ENCODE results near the gene DYRK1A.

DYRK1A gene

DNA sequence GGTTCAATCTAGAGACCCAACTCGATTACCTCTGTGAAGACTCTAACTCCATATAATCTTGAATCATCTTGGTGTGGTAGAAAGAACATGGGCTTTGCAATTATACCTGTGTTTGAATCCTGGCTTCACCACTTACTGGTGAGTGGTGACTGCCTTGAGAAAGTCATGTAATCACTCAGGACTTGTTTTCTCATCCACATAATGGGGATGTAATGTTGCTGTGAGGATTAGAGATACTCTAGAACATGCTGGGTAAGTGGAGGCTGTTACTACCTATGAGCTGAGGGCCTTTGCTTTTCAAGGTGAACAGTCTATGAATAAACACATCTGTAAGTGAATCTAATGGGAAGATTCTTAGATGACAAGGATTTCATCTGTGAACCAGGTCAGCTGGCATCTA lies 2.6 kb upstream of the DYRK1A start:
- Histone ChIP-seq H3K27ac (no peak overlapping the region), H3K4me3 (no peak overlapping the region)

DNA sequence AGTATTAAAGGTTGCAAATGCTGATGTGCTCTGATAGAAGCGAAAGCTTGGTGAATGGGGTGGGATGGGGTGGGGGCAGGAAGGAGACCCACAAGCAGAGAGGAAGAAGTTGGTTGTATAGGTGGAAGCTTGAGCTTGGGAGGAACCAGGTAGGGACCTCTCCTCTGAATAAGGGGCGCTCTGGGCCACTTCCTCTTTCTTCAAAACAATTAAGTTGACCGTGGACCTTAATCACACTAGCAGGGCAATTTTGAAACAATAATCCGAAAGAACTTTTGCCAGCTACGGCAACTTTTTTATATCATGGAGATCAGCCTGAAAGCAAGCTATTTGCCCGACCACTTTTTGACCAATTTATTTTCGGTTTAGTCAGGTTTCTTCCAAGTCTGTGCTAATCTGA lies 1.9 kb upstream of the DYRK1A start:
- peak overlapping the region in 1 of 7 experiments; percentile 99 for H3K4me3 ChIP-seq

DNA sequence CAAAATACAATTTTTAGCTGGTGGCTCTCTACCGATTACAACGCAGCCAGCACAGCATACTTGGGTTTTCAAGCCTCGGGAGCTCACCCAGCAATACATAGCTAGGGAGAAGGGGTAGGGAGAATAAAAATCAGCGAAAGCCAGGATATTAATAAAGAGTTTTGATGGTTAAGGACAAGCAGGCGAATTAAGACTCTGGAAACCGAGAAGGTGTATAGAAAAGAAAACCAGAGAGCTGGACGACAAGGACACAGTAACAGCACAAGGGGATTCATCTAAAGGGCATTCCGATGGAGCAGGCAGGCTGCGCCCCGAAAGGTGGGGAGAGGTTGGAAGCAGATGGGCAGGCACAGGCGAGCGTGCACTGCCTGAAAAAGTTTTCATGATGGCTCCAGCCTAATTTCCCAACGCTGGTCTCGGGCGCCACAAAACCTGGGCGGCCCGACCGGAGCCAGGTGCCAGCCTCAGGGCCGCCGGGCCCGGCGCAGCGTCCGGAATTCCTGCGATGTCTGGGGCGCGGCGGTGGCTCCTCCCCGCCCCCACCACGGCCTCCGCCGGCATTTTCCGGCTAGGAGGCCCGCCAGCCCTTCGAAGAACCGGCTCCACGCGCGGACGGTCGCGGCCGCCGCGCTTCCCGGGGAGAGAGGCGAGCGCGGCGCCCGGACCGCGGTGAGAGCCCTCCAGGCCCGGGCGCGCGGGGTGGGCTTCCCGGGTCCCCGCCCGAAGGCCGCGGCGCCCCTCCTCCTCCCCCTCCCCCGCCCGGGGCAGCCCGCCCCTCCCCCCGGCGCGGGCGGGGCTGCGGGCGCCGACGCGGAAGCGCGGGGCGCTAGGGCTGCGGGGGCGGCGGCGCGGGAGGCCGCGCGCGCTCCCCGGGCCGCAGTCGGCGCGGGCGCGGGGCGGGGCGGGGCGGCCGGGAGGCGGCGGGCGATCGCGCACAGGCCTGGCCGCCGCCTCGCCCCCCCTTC lies 774 bp upstream of the DYRK1A start:
- Histone ChIP-seq H3K4me3 (peak overlapping the region; percentile 54 to 99 (median 87)), H3K27ac (peak overlapping the region; percentile 94 to 100 (median 100))

More for the DNA sequence above, 1.9 kb upstream of the DYRK1A start:
- peak overlapping the region in 15 of 21 experiments; percentile 94 to 100 (median 100) for H3K27ac ChIP-seq

DNA sequence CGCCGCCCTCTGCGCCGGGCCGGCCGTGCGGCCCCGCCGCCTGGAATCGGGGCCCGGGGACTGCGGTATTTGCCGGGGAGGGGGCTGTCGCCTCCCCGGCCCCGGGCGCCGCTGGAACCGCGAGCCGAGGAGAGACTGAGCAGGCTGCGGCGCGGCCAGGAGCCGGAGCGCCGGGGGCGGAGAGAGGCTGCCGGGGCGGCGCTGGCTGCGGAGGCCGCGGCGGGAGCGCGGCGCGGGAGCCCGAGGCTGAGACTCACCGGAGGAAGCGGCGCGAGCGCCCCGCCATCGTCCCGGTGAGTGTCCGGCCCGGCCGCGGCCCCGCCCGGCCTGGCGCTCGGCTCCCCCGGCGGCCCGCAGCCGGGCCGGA lies 746 bp downstream of the DYRK1A start:
- Histone ChIP-seq H3K4me3 (peak overlapping the region; percentile 54 to 99 (median 87)), H3K27ac (peak overlapping the region; percentile 94 to 100 (median 100))

DNA sequence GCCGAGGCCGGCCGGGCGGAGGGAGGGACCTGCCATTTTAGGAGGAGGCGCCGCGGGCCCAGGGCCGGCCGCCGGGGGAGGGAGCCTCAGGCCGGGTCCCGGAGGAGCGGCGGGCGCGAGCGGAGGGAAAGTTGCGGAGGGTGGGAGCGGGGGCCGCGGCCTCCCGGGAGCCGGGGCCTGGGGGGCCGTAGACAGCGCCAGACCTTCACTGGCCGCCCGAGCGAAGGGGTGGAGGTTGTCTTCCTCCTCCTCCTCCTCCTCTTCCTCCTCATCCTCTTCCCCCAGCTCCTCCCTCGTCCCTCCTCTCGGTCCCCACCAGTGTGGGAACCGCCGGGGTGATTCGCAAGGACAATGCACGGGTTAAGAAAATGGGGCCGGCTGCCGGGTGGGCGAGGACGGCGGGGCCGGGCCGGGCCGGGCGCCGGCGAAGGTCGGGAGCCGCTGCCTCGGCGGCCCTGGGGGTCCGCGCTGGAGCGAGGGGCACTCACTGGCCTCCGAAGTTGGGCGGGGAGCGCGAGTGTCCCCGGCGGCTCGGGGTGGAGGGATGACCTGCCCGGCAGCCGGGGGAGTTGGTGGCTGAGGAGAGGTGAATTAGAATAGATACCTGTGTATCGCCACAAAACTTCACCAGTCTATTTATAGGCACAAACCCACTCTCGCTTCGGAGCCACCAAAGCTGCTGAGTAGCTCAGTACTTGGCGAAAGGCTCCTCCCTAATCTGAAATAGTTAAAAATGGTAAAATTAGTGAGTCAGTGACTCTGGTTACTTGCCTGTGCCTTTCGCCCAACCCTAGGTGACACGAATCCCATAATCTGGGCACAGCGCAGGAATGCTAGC lies 1.3 kb downstream of the DYRK1A start:
- H3K4me3 ChIP-seq: peak overlapping the region; percentile 54 to 99 (median 87)

DNA sequence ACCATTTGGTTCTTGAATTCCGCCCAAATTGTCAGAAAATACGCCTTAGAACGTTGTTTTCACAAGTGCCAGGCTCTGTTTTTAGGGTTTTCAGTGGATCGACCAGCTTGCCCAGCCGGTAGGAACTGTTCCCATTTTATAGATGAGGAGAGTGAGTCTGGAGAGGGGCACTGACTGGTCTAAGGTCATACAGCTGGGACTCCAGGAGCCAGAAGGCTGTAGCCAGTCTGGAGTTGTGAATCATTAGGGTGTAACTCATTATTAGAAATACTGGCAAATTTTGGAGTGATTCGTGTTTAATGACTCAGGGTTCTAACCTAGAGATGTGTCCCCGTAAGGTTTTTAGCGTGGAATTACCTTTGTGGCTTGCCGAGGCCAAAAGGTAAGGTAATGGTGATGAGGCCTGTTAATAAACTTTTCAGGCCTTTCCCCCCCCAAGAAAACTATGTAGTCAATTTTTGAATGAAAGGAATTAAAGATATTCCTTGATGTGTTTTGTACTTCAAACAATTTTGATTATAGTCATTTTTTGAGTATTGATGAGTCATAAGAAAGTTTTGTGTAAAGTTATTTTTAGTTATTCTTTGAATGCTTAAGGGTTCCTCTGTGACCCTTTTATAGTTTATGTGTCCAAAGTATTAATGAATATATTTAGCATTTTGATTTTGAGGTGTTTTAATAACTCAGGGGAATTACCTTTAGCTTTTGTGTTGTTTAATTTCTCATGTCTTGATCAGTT lies 2.1 kb downstream of the DYRK1A start:
- Histone ChIP-seq H3K4me3 (peak overlapping the region; percentile 54 to 99 (median 87)), H3K27ac (peak overlapping the region; percentile 94 to 100 (median 100))

More for the DNA sequence above, 1.3 kb downstream of the DYRK1A start:
- H3K27ac ChIP-seq: peak overlapping the region; percentile 94 to 100 (median 100)

DNA sequence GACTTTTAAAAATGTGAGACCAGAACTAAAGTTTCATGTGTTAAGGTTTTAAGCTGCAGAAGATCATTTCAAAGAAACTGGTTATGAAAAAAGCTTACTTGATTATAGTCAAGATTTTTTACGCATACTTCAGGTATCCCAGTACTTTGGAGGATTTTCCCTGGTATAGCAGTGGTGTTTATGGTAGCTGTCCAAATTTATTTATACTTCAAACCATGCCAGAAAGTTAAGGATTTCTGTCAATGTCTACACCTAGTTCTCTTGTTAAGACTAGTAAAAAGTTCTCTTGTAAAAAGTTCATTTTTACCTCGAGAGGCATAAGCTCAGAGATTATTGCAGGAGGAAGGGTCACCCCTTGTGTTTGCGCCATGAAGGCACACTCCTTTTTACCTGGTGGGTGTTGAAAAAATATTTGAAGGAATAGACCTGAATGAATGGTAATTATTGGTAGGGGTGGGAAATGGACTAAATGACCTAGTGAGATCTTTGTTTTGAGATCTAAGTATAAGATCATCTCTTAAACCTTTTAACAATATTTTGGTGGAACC lies 2.8 kb downstream of the DYRK1A start:
- H3K27ac ChIP-seq: peak overlapping the region in 12 of 21 experiments; percentile 13 to 100 (median 99)
- peak overlapping the region in 4 of 7 experiments; percentile 58 to 99 (median 86) for H3K4me3 ChIP-seq

DNA sequence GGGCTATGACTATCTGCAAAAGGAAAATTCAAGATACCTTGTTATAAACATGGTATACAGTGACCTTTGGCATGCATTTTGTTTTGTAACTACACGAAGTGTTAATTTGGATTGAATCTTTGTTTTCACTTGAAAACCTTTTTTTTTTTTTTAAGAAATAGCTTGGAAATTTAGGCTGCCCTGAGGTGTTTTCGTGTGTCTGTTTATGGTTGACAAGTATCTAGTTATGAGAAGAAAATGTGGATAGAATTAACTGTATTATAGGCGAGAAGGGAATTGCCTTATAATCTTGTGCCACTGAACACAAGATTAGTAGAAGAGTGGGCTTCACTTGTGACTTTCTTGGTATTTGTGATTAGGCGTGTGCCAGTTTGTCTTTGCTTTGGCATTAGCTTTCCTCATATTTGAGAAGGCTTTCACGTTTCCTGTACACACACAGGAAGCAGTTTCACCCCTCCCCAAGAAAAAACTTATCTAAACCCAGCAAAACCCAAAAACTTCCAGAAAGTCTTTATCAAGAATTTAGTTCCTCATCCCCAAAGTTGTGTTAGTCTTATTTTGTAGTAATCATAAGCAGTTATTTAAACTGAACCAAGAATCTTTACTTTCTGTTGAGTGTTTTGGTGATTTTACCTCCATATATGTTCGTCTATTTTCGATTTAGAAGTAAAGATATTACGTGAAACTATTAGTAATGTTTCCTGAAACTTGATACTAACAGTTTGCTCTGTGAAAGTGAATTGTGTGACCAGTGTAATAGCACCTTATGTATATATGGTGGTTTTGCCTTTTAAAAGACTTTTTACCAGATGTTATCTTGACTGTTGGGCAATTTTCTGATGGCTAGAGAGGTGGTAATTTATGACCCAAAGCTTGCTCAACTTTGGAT lies 3.8 kb downstream of the DYRK1A start:
- peak overlapping the region in 3 of 7 experiments; percentile 5 to 12 (median 6) for H3K4me3 ChIP-seq
- peak overlapping the region in 15 of 21 experiments; percentile 7 to 100 (median 56) for H3K27ac ChIP-seq

DNA sequence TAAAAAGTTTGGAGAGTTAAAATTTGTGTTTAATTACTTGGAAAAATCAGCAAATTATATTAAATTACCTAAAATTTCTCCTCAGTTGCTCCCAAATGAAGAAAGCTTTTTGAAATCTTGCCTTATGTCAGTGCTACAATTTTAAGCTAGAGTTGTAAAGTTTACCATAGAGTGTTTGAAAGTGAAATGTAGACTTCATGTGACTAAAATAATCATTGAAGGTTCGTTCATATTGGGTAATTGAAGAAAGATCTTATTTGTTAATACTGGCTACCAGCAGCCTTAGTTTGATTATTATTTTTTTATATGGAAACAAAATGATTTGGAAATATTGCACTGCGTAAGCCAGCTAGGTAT lies 4.4 kb downstream of the DYRK1A start:
- peak overlapping the region in 10 of 21 experiments; percentile 1 to 99 (median 52) for H3K27ac ChIP-seq

DNA sequence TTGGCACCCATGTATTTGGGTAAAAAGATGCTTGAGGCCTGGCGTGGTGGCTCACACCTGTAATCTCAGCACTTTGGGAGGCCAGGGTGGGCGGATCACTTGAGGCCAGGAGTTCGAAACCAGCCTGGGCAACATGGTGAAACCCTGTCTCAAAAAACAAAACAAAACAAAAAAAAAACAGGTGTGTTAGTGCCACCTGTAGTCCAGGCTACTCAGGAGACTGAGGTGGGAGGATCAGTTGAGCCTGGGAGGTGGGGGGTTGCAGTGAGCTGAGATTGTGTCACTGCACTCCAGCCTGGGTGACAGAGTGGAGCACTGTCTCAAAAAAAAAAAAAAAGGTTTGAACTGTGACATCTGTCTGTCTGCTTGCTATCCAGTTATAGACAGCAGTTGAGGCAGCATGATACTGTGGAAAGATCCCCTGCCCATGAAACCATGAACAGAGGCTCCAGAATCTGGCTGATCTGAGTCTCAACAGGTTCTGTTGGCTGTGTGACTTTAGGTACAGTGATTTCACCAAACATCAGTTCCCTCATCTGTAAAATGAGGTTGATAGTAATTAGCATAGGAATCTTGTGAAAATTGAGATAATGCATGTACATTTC lies 5.7 kb downstream of the DYRK1A start:
- Histone ChIP-seq H3K27ac (peak overlapping the region in 1 of 21 experiments; percentile 10), H3K4me3 (no peak overlapping the region)

More for the DNA sequence above, 4.4 kb downstream of the DYRK1A start:
- H3K4me3 ChIP-seq: no peak overlapping the region

DNA sequence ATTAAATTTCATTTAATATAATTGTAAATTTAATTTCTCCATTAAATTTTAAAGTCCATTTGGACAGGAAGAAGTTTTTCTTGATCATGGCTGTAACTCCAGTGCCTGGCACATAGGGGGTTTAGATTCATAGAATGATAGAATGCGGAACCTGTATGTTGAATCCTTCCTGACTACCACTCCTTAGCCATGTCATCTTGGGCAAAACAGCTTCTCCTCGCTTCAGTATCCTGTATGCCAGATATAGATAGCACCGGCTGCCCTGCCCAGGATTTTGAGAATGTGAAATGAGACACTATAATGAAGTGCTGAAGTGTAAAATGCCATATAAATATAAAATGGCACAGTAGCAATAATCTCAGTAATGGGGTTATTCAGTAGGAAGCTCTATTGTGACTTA lies 6.4 kb downstream of the DYRK1A start:
- no peak overlapping the region for H3K4me3 ChIP-seq
- H3K27ac ChIP-seq: no peak overlapping the region

DNA sequence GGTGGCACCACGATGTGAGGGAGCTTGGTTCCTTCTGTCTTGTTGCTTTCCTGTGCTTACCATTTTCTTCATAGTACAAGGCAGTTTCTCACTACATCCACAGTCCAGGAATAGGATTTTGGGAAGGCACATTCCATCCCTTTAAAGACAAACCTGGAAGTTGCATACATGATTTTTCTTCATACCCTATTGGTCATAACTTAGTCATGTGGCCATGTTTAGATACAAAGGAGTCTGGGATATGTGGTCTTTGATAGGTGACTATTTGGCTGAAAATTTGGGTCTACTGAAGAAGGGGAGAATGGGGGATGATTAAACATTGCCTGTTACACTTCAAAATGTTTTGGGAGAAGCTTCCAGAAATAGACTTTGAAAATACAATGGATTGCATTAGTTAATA lies 7.0 kb downstream of the DYRK1A start:
- H3K27ac ChIP-seq: no peak overlapping the region

DNA sequence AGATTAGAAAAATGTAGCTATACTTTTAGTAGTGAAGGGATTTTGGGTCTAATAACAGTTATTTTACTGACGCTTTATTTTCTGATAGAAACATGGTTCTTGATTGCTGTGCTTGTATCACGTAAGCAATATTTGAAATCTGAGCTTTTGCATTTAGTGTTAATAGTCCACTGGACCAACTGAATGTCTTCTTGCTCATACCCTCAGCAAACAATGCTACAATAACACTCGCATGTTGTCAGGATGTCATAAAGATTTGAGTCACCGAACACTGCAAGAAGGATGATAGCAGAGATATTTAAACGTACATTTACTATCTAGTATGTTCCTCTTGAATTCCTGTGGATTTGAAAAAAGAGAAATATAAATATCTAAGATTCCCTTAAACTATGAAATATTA lies 7.5 kb downstream of the DYRK1A start:
- no peak overlapping the region for H3K27ac ChIP-seq
- no peak overlapping the region for H3K4me3 ChIP-seq

More for the DNA sequence above, 7.0 kb downstream of the DYRK1A start:
- H3K4me3 ChIP-seq: no peak overlapping the region

DNA sequence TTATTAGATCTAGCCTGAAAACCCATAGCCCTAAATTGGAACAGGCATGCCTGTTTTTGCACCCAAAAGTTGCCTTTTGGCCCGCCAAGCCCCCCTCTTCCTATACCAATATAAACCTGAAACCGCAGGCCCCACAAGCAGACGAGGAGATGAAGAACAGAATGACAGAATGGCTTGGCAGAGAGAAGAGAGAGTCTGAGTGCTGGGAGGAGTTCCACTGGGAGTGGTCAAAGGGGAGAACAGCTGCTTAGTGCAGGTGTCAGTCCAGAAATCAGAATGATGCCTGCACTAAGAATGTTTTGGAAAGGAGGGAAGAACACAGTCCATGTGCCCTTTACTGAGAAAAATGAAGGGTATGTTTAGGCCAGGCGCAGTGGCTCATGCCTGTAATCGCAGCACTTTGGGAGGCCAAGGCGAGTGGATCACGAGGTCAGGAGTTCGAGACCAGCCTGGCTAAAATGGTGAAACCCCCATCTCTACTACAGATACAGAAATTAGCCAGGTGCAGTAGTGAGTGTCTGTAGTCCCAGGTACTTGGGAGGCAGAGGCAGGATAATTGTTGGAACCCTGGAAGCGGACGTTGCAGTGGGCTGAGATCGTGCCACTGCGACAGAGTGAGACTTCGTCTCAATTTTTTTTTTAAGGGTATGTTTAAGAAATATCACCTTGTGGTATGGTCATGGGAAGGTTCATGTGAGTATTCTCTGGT lies 9.4 kb downstream of the DYRK1A start:
- peak overlapping the region in 1 of 21 experiments; percentile 27 for H3K27ac ChIP-seq

DNA sequence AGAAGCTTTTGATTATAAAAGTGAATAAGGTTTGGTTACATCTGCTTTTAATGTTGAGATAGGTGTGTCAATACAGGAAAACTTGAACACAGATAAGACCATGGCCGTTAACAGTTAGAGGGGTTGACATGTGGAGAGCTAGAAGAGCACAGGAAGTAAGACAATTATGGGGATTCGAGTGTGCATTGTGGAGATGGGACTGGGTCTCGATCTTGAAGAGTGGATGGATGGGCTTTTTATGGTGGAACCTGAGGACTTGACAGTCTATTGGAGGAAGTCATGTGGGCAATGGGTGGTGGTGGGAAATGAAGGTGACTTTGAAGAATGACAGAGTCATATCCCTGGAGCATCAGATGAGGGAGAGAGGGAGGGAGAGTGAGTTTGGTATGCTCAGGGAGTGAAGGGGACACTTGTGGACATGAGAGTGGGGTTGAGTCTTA lies 12.1 kb downstream of the DYRK1A start:
- Histone ChIP-seq H3K27ac (no peak overlapping the region), H3K4me3 (no peak overlapping the region)

More for the DNA sequence above, 9.4 kb downstream of the DYRK1A start:
- H3K4me3 ChIP-seq: no peak overlapping the region

DNA sequence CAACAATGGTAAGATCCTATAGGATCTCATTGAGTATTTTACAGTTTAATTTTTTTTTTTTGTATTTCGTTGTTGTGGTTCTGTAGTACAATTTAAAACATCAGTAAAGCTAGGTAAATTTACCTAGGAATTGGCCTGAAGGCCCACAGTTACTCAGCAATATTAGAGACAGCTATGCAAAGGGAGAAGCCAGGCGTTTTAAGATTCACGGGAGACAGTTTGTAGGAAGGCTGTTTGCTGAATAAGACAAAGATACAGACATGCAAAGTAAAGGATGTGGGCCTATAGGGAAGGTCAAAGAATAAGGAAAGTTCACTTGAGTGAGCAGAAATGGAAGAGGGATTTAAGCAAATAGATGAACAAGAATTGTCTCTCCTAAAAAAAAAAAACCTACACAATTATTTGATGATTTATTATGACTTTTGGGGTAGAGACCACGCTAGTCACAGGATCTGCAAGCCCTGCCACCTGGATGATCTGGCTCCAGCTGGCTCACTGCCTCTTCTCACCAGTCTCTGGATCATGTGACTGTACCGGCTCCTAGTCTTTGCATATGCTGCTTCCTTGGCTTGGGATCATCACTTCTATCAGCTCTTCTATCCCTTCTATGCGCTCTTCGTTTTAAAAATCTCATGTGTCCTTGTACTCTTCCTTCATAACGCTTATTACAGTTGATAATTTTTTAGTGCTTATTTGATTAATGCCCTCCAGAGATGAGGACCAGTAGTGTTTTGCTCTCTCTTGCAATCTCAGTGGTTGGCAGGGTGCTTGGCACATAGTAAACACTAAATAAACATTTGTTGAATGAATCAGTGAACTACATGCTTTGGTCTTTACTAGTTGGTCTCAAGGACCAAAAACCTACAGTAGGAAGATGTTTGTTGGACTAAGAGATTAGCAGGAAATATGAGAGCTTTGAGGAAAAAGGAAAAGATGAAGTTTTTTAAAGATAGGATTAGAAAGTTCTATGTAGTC lies 14.1 kb downstream of the DYRK1A start:
- H3K27ac ChIP-seq: peak overlapping the region in 2 of 21 experiments; percentile 5 to 9

More for the DNA sequence above, 14.1 kb downstream of the DYRK1A start:
- H3K4me3 ChIP-seq: no peak overlapping the region
